ENCODE measurements around the gene NEDD4. TPM values are rescaled to one million over a fixed set of nuclear protein-coding genes. Genes with fewer than 3 reads are reported as not detected.

NEDD4 gene
- total RNA-seq, 1 experiment from 2014 or later = 57.7 TPM

- intact Hi-C loops (cut with micrococcal nuclease) = no loop called here
- ChIA-PET CTCF (interaction anchor here (1.3 kb wide), 1 partner anchor 51 kb away, joined by 3 read pairs; no protein-coding TSS in a partner anchor), POLR2A (interaction anchor here (1.2 to 1.3 kb wide), 2 partner anchors 24 to 53 kb away, joined by 3 to 7 read pairs; partner anchors contain the start of gene NEDD4)
- BruUV-seq (replicated peaks) = no TSS peak
- peak overlapping the region; percentile 82 for H3K27ac Mint-ChIP-seq (ENCODE audit: low read depth, unreplicated experiment)
- H3K9me3 Mint-ChIP-seq (ENCODE audit: unreplicated experiment) = peaks cover 3% of the 10 kb centered on the region
- TF ChIP-seq, protein P1, sequence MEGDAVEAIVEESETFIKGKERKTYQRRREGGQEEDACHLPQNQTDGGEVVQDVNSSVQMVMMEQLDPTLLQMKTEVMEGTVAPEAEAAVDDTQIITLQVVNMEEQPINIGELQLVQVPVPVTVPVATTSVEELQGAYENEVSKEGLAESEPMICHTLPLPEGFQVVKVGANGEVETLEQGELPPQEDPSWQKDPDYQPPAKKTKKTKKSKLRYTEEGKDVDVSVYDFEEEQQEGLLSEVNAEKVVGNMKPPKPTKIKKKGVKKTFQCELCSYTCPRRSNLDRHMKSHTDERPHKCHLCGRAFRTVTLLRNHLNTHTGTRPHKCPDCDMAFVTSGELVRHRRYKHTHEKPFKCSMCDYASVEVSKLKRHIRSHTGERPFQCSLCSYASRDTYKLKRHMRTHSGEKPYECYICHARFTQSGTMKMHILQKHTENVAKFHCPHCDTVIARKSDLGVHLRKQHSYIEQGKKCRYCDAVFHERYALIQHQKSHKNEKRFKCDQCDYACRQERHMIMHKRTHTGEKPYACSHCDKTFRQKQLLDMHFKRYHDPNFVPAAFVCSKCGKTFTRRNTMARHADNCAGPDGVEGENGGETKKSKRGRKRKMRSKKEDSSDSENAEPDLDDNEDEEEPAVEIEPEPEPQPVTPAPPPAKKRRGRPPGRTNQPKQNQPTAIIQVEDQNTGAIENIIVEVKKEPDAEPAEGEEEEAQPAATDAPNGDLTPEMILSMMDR (IDR thresholded peaks at IDR 0.05; ENCODE audit: unreplicated experiment) = no peak
- H3K4me1 Mint-ChIP-seq (ENCODE audit: insufficient read depth, unreplicated experiment) = peaks cover 14% of the 10 kb centered on the region
- H3K36me3 Mint-ChIP-seq (ENCODE audit: insufficient read depth, unreplicated experiment) = peaks cover under 1% of the 10 kb centered on the region
- no peak overlapping the region for H3K4me3 Mint-ChIP-seq (ENCODE audit: unreplicated experiment)
- no peaks in the 10 kb centered on the region for H3K27me3 Mint-ChIP-seq (ENCODE audit: insufficient read depth, unreplicated experiment)
- peak; percentile 18 for DNase-seq (ENCODE audit: unreplicated experiment)
Measured at GRCh38 chr15:55970286-55970685, 23.1 kb downstream of the NEDD4 start.

- TF ChIP-seq, protein P1 (IDR thresholded peaks at IDR 0.05; ENCODE audit: unreplicated experiment) = no peak
- Mint-ChIP-seq H3K36me3 (ENCODE audit: insufficient read depth, unreplicated experiment) (peaks cover 8% of the 10 kb centered on the region), H3K27me3 (ENCODE audit: insufficient read depth, unreplicated experiment) (no peaks in the 10 kb centered on the region), H3K4me3 (ENCODE audit: unreplicated experiment) (no peak overlapping the region), H3K9me3 (ENCODE audit: unreplicated experiment) (no peaks in the 10 kb centered on the region), H3K27ac (ENCODE audit: low read depth, unreplicated experiment) (peak overlapping the region; percentile 82), H3K4me1 (ENCODE audit: insufficient read depth, unreplicated experiment) (peaks cover 14% of the 10 kb centered on the region)
- intact Hi-C loops (cut with micrococcal nuclease) = no loop called here
- ChIA-PET CTCF (interaction anchor here (1.3 kb wide), 1 partner anchor 50 kb away, joined by 3 read pairs; no protein-coding TSS in a partner anchor), POLR2A (interaction anchor here (0.8 to 1.3 kb wide), 3 partner anchors 13 to 52 kb away, joined by 3 to 7 read pairs (median 3); partner anchors contain the start of gene NEDD4)
- DNase-seq (ENCODE audit: unreplicated experiment) = peak; percentile 46
- BruUV-seq (replicated peaks) = no TSS peak
Measured at GRCh38 chr15:55969582-55969981, 23.8 kb downstream of the NEDD4 start.

GRCh38 chr15:55968923-55969322 lies 24.5 kb downstream of the NEDD4 start:
- TF ChIP-seq, protein P1 (IDR thresholded peaks at IDR 0.05; ENCODE audit: unreplicated experiment) = no peak
- H3K27ac Mint-ChIP-seq (ENCODE audit: low read depth, unreplicated experiment) = peak overlapping the region; percentile 82
- ChIA-PET POLR2A (interaction anchor here (0.8 to 1.3 kb wide), 3 partner anchors 13 to 51 kb away, joined by 3 to 7 read pairs (median 3); partner anchors contain the start of gene NEDD4), CTCF (no interaction called here)
- intact Hi-C loops (cut with micrococcal nuclease) = no loop called here
- peaks cover 14% of the 10 kb centered on the region for H3K4me1 Mint-ChIP-seq (ENCODE audit: insufficient read depth, unreplicated experiment)
- no peaks in the 10 kb centered on the region for H3K9me3 Mint-ChIP-seq (ENCODE audit: unreplicated experiment)
- H3K36me3 Mint-ChIP-seq (ENCODE audit: insufficient read depth, unreplicated experiment) = peaks cover 14% of the 10 kb centered on the region
- no peak for DNase-seq (ENCODE audit: unreplicated experiment)
- no peak overlapping the region for H3K4me3 Mint-ChIP-seq (ENCODE audit: unreplicated experiment)
- BruUV-seq (replicated peaks) = no TSS peak
- no peaks in the 10 kb centered on the region for H3K27me3 Mint-ChIP-seq (ENCODE audit: insufficient read depth, unreplicated experiment)

- TF ChIP-seq, protein P1 (IDR thresholded peaks at IDR 0.05; ENCODE audit: unreplicated experiment) = no peak
- H3K27ac Mint-ChIP-seq (ENCODE audit: low read depth, unreplicated experiment) = no peak overlapping the region
- ChIA-PET POLR2A (no interaction called here), CTCF (no interaction called here)
- intact Hi-C loops (cut with micrococcal nuclease) = no loop called here
- H3K9me3 Mint-ChIP-seq (ENCODE audit: unreplicated experiment) = no peaks in the 10 kb centered on the region
- peaks cover 23% of the 10 kb centered on the region for H3K36me3 Mint-ChIP-seq (ENCODE audit: insufficient read depth, unreplicated experiment)
- BruUV-seq (replicated peaks) = no TSS peak
- DNase-seq (ENCODE audit: unreplicated experiment) = no peak
- H3K27me3 Mint-ChIP-seq (ENCODE audit: insufficient read depth, unreplicated experiment) = no peaks in the 10 kb centered on the region
- H3K4me3 Mint-ChIP-seq (ENCODE audit: unreplicated experiment) = no peak overlapping the region
- peaks cover 9% of the 10 kb centered on the region for H3K4me1 Mint-ChIP-seq (ENCODE audit: insufficient read depth, unreplicated experiment)
Measured at GRCh38 chr15:55965091-55965490, 28.3 kb downstream of the NEDD4 start.
